Astrocyte (in vitro differentiated cells and primary cell): ENCODE data around the gene AP2M1.

Source experiments
- EZH2 ChIP-seq: IDR thresholded peaks from 2 replicates; pipeline ENCODE4 v1.6.1; 2012; ENCODE audit warnings: mild to moderate bottlenecking, low read length, inconsistent platforms; ENCODE audit not compliant: insufficient read depth
- TF ChIP-seq, protein P1 (sequence below): IDR thresholded peaks from 2 replicates; pipeline ENCODE4 v1.5.1; 2011; ENCODE audit warnings: low read depth, mild to moderate bottlenecking, inconsistent platforms, low read length, moderate library complexity; ENCODE audit not compliant: insufficient read depth

DNA sequence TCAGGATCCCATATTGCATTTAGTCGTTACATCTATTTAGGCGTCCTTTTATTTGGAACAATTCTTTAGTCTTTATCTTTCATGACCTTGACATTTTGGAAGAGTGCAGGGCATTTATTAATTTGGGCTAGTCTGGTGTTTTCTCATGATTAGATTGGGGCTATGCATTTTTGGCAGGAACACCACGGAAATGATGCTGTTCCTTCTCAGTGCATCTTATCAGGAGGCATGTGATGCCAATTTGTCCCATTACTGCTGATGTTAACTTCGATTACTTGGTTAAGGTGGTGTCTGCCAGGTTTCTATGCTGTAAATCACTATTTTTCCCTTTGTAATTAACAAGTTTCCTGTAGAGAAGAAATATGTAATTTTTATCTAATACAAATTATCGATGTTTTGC lies 36.6 kb downstream of the AP2M1 start:
- TF ChIP-seq, protein P1, sequence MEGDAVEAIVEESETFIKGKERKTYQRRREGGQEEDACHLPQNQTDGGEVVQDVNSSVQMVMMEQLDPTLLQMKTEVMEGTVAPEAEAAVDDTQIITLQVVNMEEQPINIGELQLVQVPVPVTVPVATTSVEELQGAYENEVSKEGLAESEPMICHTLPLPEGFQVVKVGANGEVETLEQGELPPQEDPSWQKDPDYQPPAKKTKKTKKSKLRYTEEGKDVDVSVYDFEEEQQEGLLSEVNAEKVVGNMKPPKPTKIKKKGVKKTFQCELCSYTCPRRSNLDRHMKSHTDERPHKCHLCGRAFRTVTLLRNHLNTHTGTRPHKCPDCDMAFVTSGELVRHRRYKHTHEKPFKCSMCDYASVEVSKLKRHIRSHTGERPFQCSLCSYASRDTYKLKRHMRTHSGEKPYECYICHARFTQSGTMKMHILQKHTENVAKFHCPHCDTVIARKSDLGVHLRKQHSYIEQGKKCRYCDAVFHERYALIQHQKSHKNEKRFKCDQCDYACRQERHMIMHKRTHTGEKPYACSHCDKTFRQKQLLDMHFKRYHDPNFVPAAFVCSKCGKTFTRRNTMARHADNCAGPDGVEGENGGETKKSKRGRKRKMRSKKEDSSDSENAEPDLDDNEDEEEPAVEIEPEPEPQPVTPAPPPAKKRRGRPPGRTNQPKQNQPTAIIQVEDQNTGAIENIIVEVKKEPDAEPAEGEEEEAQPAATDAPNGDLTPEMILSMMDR, result no peak
- TF ChIP-seq EZH2, result no peak
